CD14-positive monocyte (primary cell): ENCODE measurements around the gene POLL. TPM values are rescaled to one million over a fixed set of nuclear protein-coding genes. Genes with fewer than 3 reads are reported as not detected.

Experiments
- DNase-seq, 3 donors: peaks; one replicate each; pipeline ENCODE4 v3.0.0-alpha.2; 2011 to 2022
- H2AFZ ChIP-seq: 2 replicates; pipeline ENCODE4 v1.6.0; 2012; ENCODE audit warnings: mild to moderate bottlenecking, low read depth, low read length, inconsistent platforms; ENCODE audit not compliant: insufficient read depth, poor library complexity, severe bottlenecking
- H3K27ac ChIP-seq, 2 donors: 1 replicate in 1 of 2; 2 replicates in 1 of 2; pipeline ENCODE4 v1.5.1; 2012 to 2013; ENCODE audit warnings: low read length in 2 of 2, control low read depth in 1 of 2, inconsistent platforms in 1 of 2, low read depth in 1 of 2, mild to moderate bottlenecking in 1 of 2
- H3K27me3 ChIP-seq, 2 donors: one replicate each; pipeline versions ENCODE4 v1.6.0 to v1.6.1; 2011 to 2013; ENCODE audit warnings: low read length in 2 of 2; ENCODE audit not compliant: control insufficient read depth in 2 of 2, insufficient read depth in 2 of 2
- H3K36me3 ChIP-seq, 2 donors: replicated peaks in 1 of 2; 1 replicate in 1 of 2; 2 replicates in 1 of 2; pipeline versions ENCODE4 v1.5.1 to v1.6.1; 2012 to 2013; ENCODE audit warnings: low read length in 2 of 2, control low read depth in 1 of 2, inconsistent platforms in 1 of 2, mild to moderate bottlenecking in 1 of 2; ENCODE audit not compliant: insufficient read depth in 2 of 2, control insufficient read depth in 1 of 2
- H3K4me1 ChIP-seq, 2 donors: 1 replicate in 1 of 2; 2 replicates in 1 of 2; pipeline versions ENCODE4 v1.5.1 to v1.6.1; 2012 to 2013; ENCODE audit warnings: low read length in 2 of 2, control low read depth in 1 of 2, inconsistent platforms in 1 of 2, mild to moderate bottlenecking in 1 of 2, moderate library complexity in 1 of 2; ENCODE audit not compliant: insufficient read depth in 2 of 2, control insufficient read depth in 1 of 2
- H3K4me2 ChIP-seq: replicated peaks from 2 replicates; pipeline ENCODE3; 2012; ENCODE audit warnings: low read length, moderate library complexity, mild to moderate bottlenecking; ENCODE audit not compliant: poor library complexity, severe bottlenecking; ENCODE audit errors: extremely low read depth
- H3K4me3 ChIP-seq, 3 experiments: fragments of 200-600 bp in 1 of 3; sonication (generic) in 1 of 3; replicated peaks in 1 of 3; 1 replicate in 2 of 3; 2 replicates in 1 of 3; pipeline ENCODE4 v1.5.1; 2011 to 2013; ENCODE audit warnings: low read length in 3 of 3, mild to moderate bottlenecking in 3 of 3, control low read depth in 2 of 3, low read depth in 2 of 3, inconsistent platforms in 1 of 3, moderate library complexity in 1 of 3
- H3K79me2 ChIP-seq: 2 replicates; pipeline ENCODE4 v1.6.0; 2012; ENCODE audit warnings: mild to moderate bottlenecking, control low read depth, inconsistent platforms, low read length, moderate library complexity; ENCODE audit not compliant: insufficient read depth
- H3K9ac ChIP-seq: 2 replicates; pipeline ENCODE4 v1.6.0; 2017; ENCODE audit warnings: low read length, mild to moderate bottlenecking; ENCODE audit not compliant: insufficient read depth, poor library complexity, severe bottlenecking
- H3K9me3 ChIP-seq, 2 donors: replicated peaks in 1 of 2; 1 replicate in 1 of 2; 2 replicates in 1 of 2; pipeline versions ENCODE4 v1.5.1 to v1.6.1; 2012 to 2013; ENCODE audit warnings: low read length in 2 of 2, control low read depth in 1 of 2; ENCODE audit not compliant: control insufficient read depth in 1 of 2, insufficient read depth in 1 of 2
- H4K20me1 ChIP-seq: 2 replicates; pipeline ENCODE4 v1.6.0; 2012; ENCODE audit warnings: mild to moderate bottlenecking, low read length, control low read depth, moderate library complexity; ENCODE audit not compliant: insufficient read depth
- H3K27ac Mint-ChIP-seq, 7 donors: one replicate each; pipeline ENCODE4 v1.8.0; 2020; ENCODE audit warnings: mild to moderate bottlenecking in 7 of 7, mixed read lengths in 7 of 7, moderate library complexity in 6 of 7, inconsistent platforms in 2 of 7
- H3K27me3 Mint-ChIP-seq, 3 donors: one replicate each; pipeline ENCODE4 v1.8.0; 2021 to 2022; ENCODE audit warnings: low read depth in 3 of 3, mild to moderate bottlenecking in 3 of 3, mixed read lengths in 3 of 3, moderate library complexity in 3 of 3, inconsistent platforms in 1 of 3
- H3K36me3 Mint-ChIP-seq, 2 donors: one replicate each; pipeline ENCODE4 v1.8.0; 2020; ENCODE audit warnings: mixed read lengths in 2 of 2, inconsistent platforms in 1 of 2, mild to moderate bottlenecking in 1 of 2
- H3K4me1 Mint-ChIP-seq: one replicate; pipeline ENCODE4 v1.8.0; 2020; ENCODE audit warnings: mild to moderate bottlenecking, mixed read lengths
- H3K4me3 Mint-ChIP-seq, 2 donors: one replicate each; pipeline ENCODE4 v1.8.0; 2020; ENCODE audit warnings: mild to moderate bottlenecking in 2 of 2, mixed read lengths in 2 of 2, moderate library complexity in 1 of 2
- H3K9me3 Mint-ChIP-seq, 7 donors: one replicate each; pipeline ENCODE4 v1.8.0; 2020 to 2022; ENCODE audit warnings: mixed read lengths in 7 of 7, mild to moderate bottlenecking in 6 of 7, moderate library complexity in 6 of 7, inconsistent platforms in 2 of 7
- WGBS: methylation state at CpG from one replicate; pipeline ENCODE4 v1.1.5; 2013; ENCODE audit warnings: missing lambda C conversion rate; ENCODE audit not compliant: insufficient coverage; 5-methylcytosine and 5-hydroxymethylcytosine counted together
- intact Hi-C, 2 donors: fragments of 100-400 bp; cut with micrococcal nuclease; formaldehyde crosslinking; loops; one replicate each; pipeline versions ENCODE4 v1.15.0 to v1.15.1; 2023
- polyA plus RNA-seq, 3 donors: library from polyadenylated mRNA; depleted of rRNA in 1 of 3; unstranded in 2 of 3; stranded (reverse) in 1 of 3; fragments of 300-500 nt in 2 of 3; fragments of >200 nt in 1 of 3; fragmentation: Illumina TruSeq in 2 of 3; gene quantifications; 1 replicate in 2 of 3; 2 replicates in 1 of 3; pipeline ENCODE4 v1.2.3, GENCODE V29; 2012 to 2021
- TF ChIP-seq, protein P1 (sequence below): fragments of 200-600 bp; IDR thresholded peaks from one replicate; pipeline ENCODE4 v1.8.0; 2022; ENCODE audit warnings: antibody characterized with exemption, mild to moderate bottlenecking

POLL gene
- polyA plus RNA-seq, 3 donors: 9.9 to 37.0 (median 10.6) TPM

DNA sequence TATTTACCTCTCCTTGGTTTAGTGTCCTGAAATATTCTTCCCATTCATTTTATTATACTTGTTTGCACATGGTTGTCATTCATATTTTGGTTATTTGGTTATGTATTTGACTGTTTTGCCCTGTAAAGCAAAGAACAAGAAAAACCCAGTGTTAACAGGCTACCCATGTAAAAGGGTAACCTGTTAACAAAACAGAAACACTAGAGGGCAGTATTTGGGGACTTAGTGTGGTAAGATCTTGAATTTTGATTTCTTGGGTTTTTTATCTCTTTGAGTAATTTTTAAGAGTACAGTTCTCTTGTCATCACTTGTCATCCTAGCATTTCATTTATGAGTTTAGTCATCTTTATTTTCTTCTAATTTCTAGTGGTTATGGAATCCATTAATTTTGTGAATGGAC, 51.3 kb downstream of the POLL start:
- Histone ChIP-seq H3K4me2 (no peak overlapping the region), H3K4me3 (no peak overlapping the region), H3K4me1 (no peaks in the 10 kb centered on the region), H3K36me3 (peaks cover 14 to 55% of the 10 kb centered on the region in 2 donors), H2AFZ (no peak overlapping the region), H3K9ac (no peak overlapping the region), H3K27me3 (no peaks in the 10 kb centered on the region), H3K27ac (no peak overlapping the region), H3K79me2 (no peaks in the 10 kb centered on the region), H3K9me3 (no peaks in the 10 kb centered on the region), H4K20me1 (no peaks in the 10 kb centered on the region)
- Mint-ChIP-seq H3K27me3 (no peaks in the 10 kb centered on the region), H3K4me3 (no peak overlapping the region), H3K9me3 (no peaks in the 10 kb centered on the region), H3K36me3 (peaks cover 50 to 54% of the 10 kb centered on the region in 2 donors), H3K27ac (no peak overlapping the region), H3K4me1 (no peaks in the 10 kb centered on the region)
- TF ChIP-seq, protein P1, sequence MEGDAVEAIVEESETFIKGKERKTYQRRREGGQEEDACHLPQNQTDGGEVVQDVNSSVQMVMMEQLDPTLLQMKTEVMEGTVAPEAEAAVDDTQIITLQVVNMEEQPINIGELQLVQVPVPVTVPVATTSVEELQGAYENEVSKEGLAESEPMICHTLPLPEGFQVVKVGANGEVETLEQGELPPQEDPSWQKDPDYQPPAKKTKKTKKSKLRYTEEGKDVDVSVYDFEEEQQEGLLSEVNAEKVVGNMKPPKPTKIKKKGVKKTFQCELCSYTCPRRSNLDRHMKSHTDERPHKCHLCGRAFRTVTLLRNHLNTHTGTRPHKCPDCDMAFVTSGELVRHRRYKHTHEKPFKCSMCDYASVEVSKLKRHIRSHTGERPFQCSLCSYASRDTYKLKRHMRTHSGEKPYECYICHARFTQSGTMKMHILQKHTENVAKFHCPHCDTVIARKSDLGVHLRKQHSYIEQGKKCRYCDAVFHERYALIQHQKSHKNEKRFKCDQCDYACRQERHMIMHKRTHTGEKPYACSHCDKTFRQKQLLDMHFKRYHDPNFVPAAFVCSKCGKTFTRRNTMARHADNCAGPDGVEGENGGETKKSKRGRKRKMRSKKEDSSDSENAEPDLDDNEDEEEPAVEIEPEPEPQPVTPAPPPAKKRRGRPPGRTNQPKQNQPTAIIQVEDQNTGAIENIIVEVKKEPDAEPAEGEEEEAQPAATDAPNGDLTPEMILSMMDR: peak; percentile 54
- DNase-seq: peak in 1 of 3 donors; percentile 37
- intact Hi-C loops: no loop called here

DNA sequence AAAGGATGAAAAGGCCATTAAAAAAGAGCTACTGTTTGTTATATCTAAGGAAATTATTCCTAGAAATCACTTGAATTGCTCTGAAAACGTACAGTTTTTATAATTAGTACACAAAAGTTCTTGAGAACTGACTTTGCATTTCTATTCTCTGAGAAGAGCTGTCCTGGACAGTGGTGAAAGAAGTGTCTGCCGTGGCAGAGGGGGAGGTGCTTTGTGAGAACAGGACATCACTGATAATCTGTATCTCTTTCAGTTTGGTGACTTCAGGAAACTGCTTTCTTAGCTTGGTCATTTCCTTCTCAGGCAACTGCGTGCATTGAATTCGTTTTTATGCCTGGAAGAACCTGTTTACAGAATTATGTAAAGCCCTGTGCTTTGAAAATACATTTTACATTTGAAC, 52.1 kb downstream of the POLL start:
- no peak overlapping the region for H3K27ac ChIP-seq
- H3K4me1 ChIP-seq: no peaks in the 10 kb centered on the region
- Mint-ChIP-seq H3K9me3 (no peaks in the 10 kb centered on the region), H3K27ac (no peak overlapping the region), H3K4me1 (no peaks in the 10 kb centered on the region), H3K27me3 (no peaks in the 10 kb centered on the region), H3K4me3 (no peak overlapping the region), H3K36me3 (peaks cover 52 to 54% of the 10 kb centered on the region in 2 donors)
- DNase-seq: no peak
- no peaks in the 10 kb centered on the region for H3K79me2 ChIP-seq
- intact Hi-C loops: no loop called here
- H3K4me2 ChIP-seq: no peak overlapping the region
- H4K20me1 ChIP-seq: no peaks in the 10 kb centered on the region
- H3K27me3 ChIP-seq: no peaks in the 10 kb centered on the region
- no peak overlapping the region for H3K4me3 ChIP-seq
- 0% methylated on average over 1 of the region's 4 CpGs for WGBS
- H3K36me3 ChIP-seq: peaks cover 14 to 55% of the 10 kb centered on the region in 2 donors
- TF ChIP-seq, protein P1: no peak
- H3K9me3 ChIP-seq: no peaks in the 10 kb centered on the region
- H3K9ac ChIP-seq: no peak overlapping the region
- no peak overlapping the region for H2AFZ ChIP-seq
